B cell (primary cell): Measurements from ENCODE around the gene CATSPERD. TPM values are rescaled to one million over a fixed set of nuclear protein-coding genes. Genes with fewer than 3 reads are reported as not detected.

Source experiments
- ATAC-seq: fragments of 200-7000 bp; cut with Tn5 transposase; one replicate; pipeline ENCODE4 v1.10.0; 2021; ENCODE audit warnings: low read depth, mild to moderate bottlenecking, moderate number of reproducible peaks, moderate library complexity
- CTCF ChIA-PET: fragments of 350-600 bp; sonication (Branson Sonifier 250); formaldehyde crosslinking; loops from one replicate; lab custom pipeline; 2021; ENCODE audit warnings: antibody characterized with exemption, inconsistent platforms; lab: Charles Lee
- POLR2A ChIA-PET: fragments of 350-600 bp; sonication (Branson Sonifier 250); formaldehyde crosslinking; loops from one replicate; lab custom pipeline; 2021; ENCODE audit warnings: antibody characterized with exemption; lab: Charles Lee
- DNase-seq: peaks from one replicate; pipeline ENCODE4 v3.0.0; 2013
- H2AFZ ChIP-seq: 2 replicates; pipeline ENCODE4 v1.6.1; 2012; ENCODE audit warnings: mild to moderate bottlenecking, low read depth, low read length; ENCODE audit not compliant: insufficient read depth, poor library complexity, severe bottlenecking
- H3K27ac ChIP-seq, 2 donors: 1 replicate in 1 of 2; 2 replicates in 1 of 2; pipeline ENCODE4 v1.5.1; 2012 to 2013; ENCODE audit warnings: low read length in 2 of 2, mild to moderate bottlenecking in 2 of 2, moderate library complexity in 1 of 2
- H3K27me3 ChIP-seq, 4 experiments: fragments of 200-600 bp in 1 of 4; sonication (generic) in 1 of 4; replicated peaks in 1 of 4; 1 replicate in 2 of 4; 2 replicates in 2 of 4; pipeline versions ENCODE4 v1.6.1 to v1.7.0; 2013 to 2016; ENCODE audit warnings: low read length in 3 of 4, mild to moderate bottlenecking in 2 of 4, mixed read lengths in 1 of 4, moderate library complexity in 1 of 4; ENCODE audit not compliant: insufficient read depth in 4 of 4, control insufficient read depth in 3 of 4; ENCODE audit errors: control extremely low read depth in 1 of 4
- H3K36me3 ChIP-seq, 2 experiments: replicated peaks in 1 of 2; 1 replicate in 1 of 2; 2 replicates in 1 of 2; pipeline versions ENCODE4 v1.6.1 to v1.7.1; 2013; ENCODE audit warnings: low read length in 1 of 2; ENCODE audit not compliant: insufficient read depth in 2 of 2, control insufficient read depth in 1 of 2; ENCODE audit errors: control extremely low read depth in 1 of 2, extremely low read depth in 1 of 2
- H3K4me1 ChIP-seq, 2 donors: fragments of 200-600 bp in 1 of 2; sonication (generic) in 1 of 2; 1 replicate in 1 of 2; 2 replicates in 1 of 2; pipeline versions ENCODE4 v1.5.1 to v1.6.1; 2013 to 2017; ENCODE audit warnings: low read length in 2 of 2; ENCODE audit not compliant: control insufficient read depth in 2 of 2, insufficient read depth in 2 of 2
- H3K4me2 ChIP-seq: replicated peaks from 2 replicates; pipeline ENCODE3; 2012; ENCODE audit warnings: mild to moderate bottlenecking, low read depth, low read length; ENCODE audit not compliant: poor library complexity, severe bottlenecking
- H3K4me3 ChIP-seq, 5 experiments: fragments of 200-600 bp in 1 of 5; sonication (generic) in 1 of 5; 1 replicate in 3 of 5; 2 replicates in 2 of 5; pipeline versions ENCODE4 v1.5.1 to v1.7.0; 2011 to 2016; ENCODE audit warnings: low read length in 4 of 5, mild to moderate bottlenecking in 4 of 5, low read depth in 2 of 5, control low read depth in 1 of 5, moderate library complexity in 1 of 5; ENCODE audit not compliant: insufficient read depth in 1 of 5; ENCODE audit errors: control extremely low read depth in 1 of 5, extremely low read depth in 1 of 5
- H3K79me2 ChIP-seq: fragments of 200-600 bp; sonication (generic); one replicate; pipeline ENCODE4 v1.6.0; 2016; ENCODE audit warnings: low read length; ENCODE audit not compliant: control insufficient read depth, insufficient read depth
- H3K9ac ChIP-seq: fragments of 200-600 bp; sonication (generic); 2 replicates; pipeline ENCODE4 v1.6.1; 2017; ENCODE audit warnings: mild to moderate bottlenecking, low read length, moderate library complexity
- H3K9me3 ChIP-seq, 3 donors: one replicate each; pipeline versions ENCODE4 v1.6.1 to v1.7.1; 2013; ENCODE audit warnings: low read length in 2 of 3; ENCODE audit not compliant: control insufficient read depth in 2 of 3, insufficient read depth in 1 of 3; ENCODE audit errors: control extremely low read depth in 1 of 3
- H4K20me1 ChIP-seq: 2 replicates; pipeline ENCODE4 v1.6.0; 2012; ENCODE audit warnings: mild to moderate bottlenecking, low read length; ENCODE audit not compliant: insufficient read depth, control insufficient read depth, poor library complexity, severe bottlenecking
- H3K27ac Mint-ChIP-seq: one replicate; pipeline ENCODE4 v1.8.0; 2021; ENCODE audit warnings: mixed read lengths
- H3K27me3 Mint-ChIP-seq: one replicate; pipeline ENCODE4 v1.8.0; 2021; ENCODE audit warnings: mixed read lengths
- H3K4me1 Mint-ChIP-seq: one replicate; pipeline ENCODE4 v1.8.0; 2021; ENCODE audit warnings: mixed read lengths
- H3K4me3 Mint-ChIP-seq: one replicate; pipeline ENCODE4 v1.8.0; 2021; ENCODE audit warnings: mixed read lengths
- H3K9me3 Mint-ChIP-seq: one replicate; pipeline ENCODE4 v1.8.0; 2022; ENCODE audit warnings: mixed read lengths; ENCODE audit not compliant: insufficient read depth
- EZH2 ChIP-seq: IDR thresholded peaks from 2 replicates; pipeline ENCODE4 v1.6.1; 2012; ENCODE audit warnings: borderline replicate concordance, low read depth, mild to moderate bottlenecking, moderate library complexity, low read length; ENCODE audit not compliant: insufficient read depth, poor library complexity, severe bottlenecking
- WGBS: methylation state at CpG from one replicate; pipeline ENCODE4 v1.1.5; 2013; ENCODE audit warnings: missing lambda C conversion rate; ENCODE audit not compliant: insufficient coverage; 5-methylcytosine and 5-hydroxymethylcytosine counted together
- intact Hi-C: fragments of 100-400 bp; cut with micrococcal nuclease; formaldehyde crosslinking; loops from one replicate; pipeline ENCODE4 v1.10.0; 2022
- polyA plus RNA-seq: library from polyadenylated mRNA; depleted of rRNA; stranded (reverse); fragments of >200 nt; gene quantifications from 2 replicates; pipeline ENCODE4 v1.2.3, GENCODE V29; 2012
- total RNA-seq, 2 donors: library from RNA; stranded (reverse); fragments of 120-200 nt in 1 of 2; gene quantifications; 1 replicate in 1 of 2; 2 replicates in 1 of 2; pipeline versions ENCODE4 v1.2.3 to v1.2.4, GENCODE V29; 2013 to 2022
- TF ChIP-seq, protein P1 (sequence below): fragments of 200-600 bp; IDR thresholded peaks from one replicate; pipeline ENCODE4 v1.8.0; 2022; ENCODE audit warnings: antibody characterized with exemption, mild to moderate bottlenecking

The CATSPERD gene
- total and polyA plus RNA-seq, 2 donors (not counting 1 experiment from before 2014, with no cell fraction given) = not detected

DNA sequence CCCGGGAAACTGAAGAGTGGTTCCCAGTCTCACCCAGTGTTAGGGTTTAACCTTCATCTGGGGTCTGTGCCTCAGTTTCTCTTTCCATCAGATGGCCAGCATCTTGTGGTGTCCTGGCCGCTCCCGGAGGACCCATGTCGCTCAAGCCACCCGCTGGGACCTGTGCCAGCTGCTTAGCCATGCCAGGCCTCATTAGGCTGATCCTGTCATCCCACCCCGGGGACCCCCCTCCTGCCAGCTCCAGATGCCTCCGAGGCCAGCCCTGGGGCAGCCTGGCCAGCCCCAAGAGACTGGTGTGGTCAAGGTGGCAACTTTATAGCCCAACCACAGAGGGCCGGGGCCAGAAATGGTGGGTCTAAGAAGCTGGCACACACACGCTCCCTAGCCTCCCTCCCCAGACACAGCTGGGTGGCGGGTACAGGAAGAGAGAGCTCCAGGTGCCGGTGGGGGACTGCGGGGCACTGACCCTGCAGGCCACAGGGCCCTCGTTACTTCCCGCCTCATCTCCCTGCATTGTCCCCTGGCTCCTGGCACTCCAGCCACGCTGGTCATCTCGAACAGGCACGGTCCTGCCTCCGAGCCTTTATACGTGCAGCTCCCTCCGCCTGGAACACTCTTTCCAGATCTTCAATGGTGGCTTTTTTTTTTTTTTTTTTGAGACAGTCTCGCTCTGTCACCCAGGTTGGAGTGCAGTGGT, 87.8 kb downstream of the CATSPERD start:
- Mint-ChIP-seq H3K4me1 (peaks cover 14% of the 10 kb centered on the region), H3K4me3 (no peak overlapping the region), H3K27me3 (peaks cover 5% of the 10 kb centered on the region), H3K9me3 (no peaks in the 10 kb centered on the region), H3K27ac (no peak overlapping the region)
- DNase-seq (no peak), ATAC-seq (no peak)
- Histone ChIP-seq H3K79me2 (no peaks in the 10 kb centered on the region), H3K9me3 (peaks cover 0 to 25% (median 0%) of the 10 kb centered on the region in 3 donors), H3K4me3 (no peak overlapping the region), H3K27ac (no peak overlapping the region), H3K27me3 (peaks cover 0 to 22% (median 10%) of the 10 kb centered on the region in 4 experiments), H3K4me2 (no peak overlapping the region), H4K20me1 (no peaks in the 10 kb centered on the region), H2AFZ (no peak overlapping the region), H3K9ac (no peak overlapping the region), H3K4me1 (peaks cover 15 to 21% of the 10 kb centered on the region in 2 donors), H3K36me3 (no peaks in the 10 kb centered on the region)
- intact Hi-C loops = loop anchor here (5.0 kb wide), 1 partner anchor 99 kb away; no protein-coding TSS in a partner anchor
- WGBS = 77% methylated on average over 19 of the region's 21 CpGs
- ChIA-PET POLR2A (interaction anchor here (0.6 to 0.7 kb wide), 3 partner anchors 17 to 1068 kb away, joined by 3 to 5 read pairs (median 3); partner anchors contain the start of gene DUS3L), CTCF (interaction anchor here (2.0 kb wide), 1 partner anchor 14 kb away, joined by 6 read pairs; no protein-coding TSS in a partner anchor)
- TF ChIP-seq EZH2 = no peak
- TF ChIP-seq, protein P1, sequence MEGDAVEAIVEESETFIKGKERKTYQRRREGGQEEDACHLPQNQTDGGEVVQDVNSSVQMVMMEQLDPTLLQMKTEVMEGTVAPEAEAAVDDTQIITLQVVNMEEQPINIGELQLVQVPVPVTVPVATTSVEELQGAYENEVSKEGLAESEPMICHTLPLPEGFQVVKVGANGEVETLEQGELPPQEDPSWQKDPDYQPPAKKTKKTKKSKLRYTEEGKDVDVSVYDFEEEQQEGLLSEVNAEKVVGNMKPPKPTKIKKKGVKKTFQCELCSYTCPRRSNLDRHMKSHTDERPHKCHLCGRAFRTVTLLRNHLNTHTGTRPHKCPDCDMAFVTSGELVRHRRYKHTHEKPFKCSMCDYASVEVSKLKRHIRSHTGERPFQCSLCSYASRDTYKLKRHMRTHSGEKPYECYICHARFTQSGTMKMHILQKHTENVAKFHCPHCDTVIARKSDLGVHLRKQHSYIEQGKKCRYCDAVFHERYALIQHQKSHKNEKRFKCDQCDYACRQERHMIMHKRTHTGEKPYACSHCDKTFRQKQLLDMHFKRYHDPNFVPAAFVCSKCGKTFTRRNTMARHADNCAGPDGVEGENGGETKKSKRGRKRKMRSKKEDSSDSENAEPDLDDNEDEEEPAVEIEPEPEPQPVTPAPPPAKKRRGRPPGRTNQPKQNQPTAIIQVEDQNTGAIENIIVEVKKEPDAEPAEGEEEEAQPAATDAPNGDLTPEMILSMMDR = no peak

DNA sequence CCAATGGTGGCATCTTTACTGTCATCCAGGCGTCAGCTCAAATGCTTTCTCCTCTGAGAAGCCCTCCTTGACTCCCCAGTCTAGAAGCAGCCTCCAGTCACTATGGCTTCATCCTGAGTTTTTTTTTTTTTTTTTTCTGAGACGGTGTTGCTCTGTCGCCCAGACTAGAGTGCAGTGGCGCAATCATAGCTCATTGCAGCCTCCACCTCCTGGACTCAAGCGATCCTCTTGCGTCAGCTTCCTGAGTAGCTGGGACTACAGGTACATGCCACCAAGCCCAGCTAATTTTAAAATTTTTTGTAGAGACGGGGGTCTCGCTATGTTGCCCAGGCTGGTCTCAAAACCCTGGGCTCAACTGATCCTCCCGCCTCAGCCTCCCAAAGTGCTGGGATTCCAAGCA, 88.6 kb downstream of the CATSPERD start:
- Histone ChIP-seq H3K4me3 (no peak overlapping the region), H4K20me1 (no peaks in the 10 kb centered on the region), H3K4me1 (peaks cover 9 to 13% of the 10 kb centered on the region in 2 donors), H3K9me3 (peaks cover 0 to 20% (median 0%) of the 10 kb centered on the region in 3 donors), H2AFZ (no peak overlapping the region), H3K36me3 (no peaks in the 10 kb centered on the region), H3K79me2 (no peaks in the 10 kb centered on the region), H3K27me3 (peaks cover 0 to 15% (median 6%) of the 10 kb centered on the region in 4 experiments), H3K27ac (no peak overlapping the region), H3K4me2 (no peak overlapping the region), H3K9ac (no peak overlapping the region)
- Mint-ChIP-seq H3K4me3 (no peak overlapping the region), H3K27ac (no peak overlapping the region), H3K9me3 (no peaks in the 10 kb centered on the region), H3K27me3 (no peaks in the 10 kb centered on the region), H3K4me1 (peaks cover 8% of the 10 kb centered on the region)
- CTCF ChIA-PET = interaction anchor here (2.0 kb wide), 1 partner anchor 14 kb away, joined by 6 read pairs; no protein-coding TSS in a partner anchor
- TF ChIP-seq EZH2 = no peak
- TF ChIP-seq, protein P1 = no peak
- POLR2A ChIA-PET = interaction anchor here (0.7 kb wide), 1 partner anchor 18 kb away, joined by 5 read pairs; the partner anchor contains the start of gene DUS3L
- 94% methylated on average over 8 of the region's 9 CpGs for WGBS
- DNase-seq = no peak
- no peak for ATAC-seq
- intact Hi-C loops = loop anchor here (5.0 kb wide), 1 partner anchor 98 kb away; no protein-coding TSS in a partner anchor
